ENCODE results near the gene SLC39A9. TPM values are rescaled to one million over a fixed set of nuclear protein-coding genes. Genes with fewer than 3 reads are reported as not detected.

Gene SLC39A9
- total and polyA plus RNA-seq, 2 experiments from 2014 or later: 23.7 to 36.8 TPM

GRCh38 chr14:69353168-69353567 is 45.3 kb upstream of the SLC39A9 start:
- H3K27ac ChIP-seq: no peak overlapping the region
- no peaks in the 10 kb centered on the region for H3K4me1 ChIP-seq (ENCODE audit: low read depth)
- no peaks in the 10 kb centered on the region for H3K27me3 ChIP-seq
- no peaks in the 10 kb centered on the region for H3K36me3 ChIP-seq
- DNase-seq (ENCODE audit: low read depth in 1 of 2, low spot score in 1 of 2): no peak
- TF ChIP-seq, protein P1, sequence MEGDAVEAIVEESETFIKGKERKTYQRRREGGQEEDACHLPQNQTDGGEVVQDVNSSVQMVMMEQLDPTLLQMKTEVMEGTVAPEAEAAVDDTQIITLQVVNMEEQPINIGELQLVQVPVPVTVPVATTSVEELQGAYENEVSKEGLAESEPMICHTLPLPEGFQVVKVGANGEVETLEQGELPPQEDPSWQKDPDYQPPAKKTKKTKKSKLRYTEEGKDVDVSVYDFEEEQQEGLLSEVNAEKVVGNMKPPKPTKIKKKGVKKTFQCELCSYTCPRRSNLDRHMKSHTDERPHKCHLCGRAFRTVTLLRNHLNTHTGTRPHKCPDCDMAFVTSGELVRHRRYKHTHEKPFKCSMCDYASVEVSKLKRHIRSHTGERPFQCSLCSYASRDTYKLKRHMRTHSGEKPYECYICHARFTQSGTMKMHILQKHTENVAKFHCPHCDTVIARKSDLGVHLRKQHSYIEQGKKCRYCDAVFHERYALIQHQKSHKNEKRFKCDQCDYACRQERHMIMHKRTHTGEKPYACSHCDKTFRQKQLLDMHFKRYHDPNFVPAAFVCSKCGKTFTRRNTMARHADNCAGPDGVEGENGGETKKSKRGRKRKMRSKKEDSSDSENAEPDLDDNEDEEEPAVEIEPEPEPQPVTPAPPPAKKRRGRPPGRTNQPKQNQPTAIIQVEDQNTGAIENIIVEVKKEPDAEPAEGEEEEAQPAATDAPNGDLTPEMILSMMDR (IDR thresholded peaks at IDR 0.05; ENCODE audit: low read depth, low read length): no peak
- H3K4me3 ChIP-seq: no peak overlapping the region
- no peaks in the 10 kb centered on the region for H3K9me3 ChIP-seq (ENCODE audit: low read depth)

DNA sequence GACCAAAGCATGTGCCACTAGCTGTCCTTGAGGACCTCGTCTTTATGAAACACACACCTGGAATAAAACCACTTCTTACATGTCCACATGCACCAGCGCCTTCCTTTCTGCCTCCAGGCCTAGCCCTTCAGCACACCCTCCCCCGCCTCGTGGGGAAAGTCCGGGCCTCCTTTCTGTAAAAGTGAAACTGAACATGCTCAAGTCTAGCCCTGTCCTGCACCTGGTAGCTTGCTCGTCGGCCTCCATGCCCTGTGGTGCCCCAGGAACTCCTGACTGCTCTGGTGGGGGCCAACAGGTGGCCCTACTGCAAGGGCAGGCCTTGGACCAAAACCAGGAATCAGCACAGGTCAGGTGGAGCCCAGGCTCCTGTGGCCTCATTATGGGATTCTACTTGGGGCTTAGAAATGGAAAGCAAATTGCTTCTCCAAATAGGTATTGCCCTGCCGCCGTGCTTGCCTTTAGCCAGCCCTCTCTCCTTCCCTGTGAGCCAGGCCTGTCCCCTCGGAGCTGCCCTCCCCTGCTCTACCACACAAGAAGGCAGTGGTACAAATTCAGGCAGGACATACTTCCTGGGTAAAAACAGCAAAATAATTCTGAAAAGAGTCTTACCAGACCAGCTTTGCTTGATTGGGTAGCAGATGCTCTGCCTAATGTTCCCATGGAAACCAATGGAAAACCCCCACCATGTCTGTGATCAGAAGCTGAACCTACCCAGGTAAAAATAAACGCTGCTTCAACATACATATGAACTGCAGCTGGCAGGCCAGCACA is 43.9 kb upstream of the SLC39A9 start:
- H3K9me3 ChIP-seq (ENCODE audit: low read depth): no peaks in the 10 kb centered on the region
- H3K4me1 ChIP-seq (ENCODE audit: low read depth): no peaks in the 10 kb centered on the region
- no peak overlapping the region for H3K4me3 ChIP-seq
- H3K36me3 ChIP-seq: no peaks in the 10 kb centered on the region
- H3K27me3 ChIP-seq: no peaks in the 10 kb centered on the region
- no peak overlapping the region for H3K27ac ChIP-seq
- DNase-seq (ENCODE audit: low read depth in 1 of 2, low spot score in 1 of 2): no peak
- TF ChIP-seq, protein P1 (IDR thresholded peaks at IDR 0.05; ENCODE audit: low read depth, low read length): no peak

DNA sequence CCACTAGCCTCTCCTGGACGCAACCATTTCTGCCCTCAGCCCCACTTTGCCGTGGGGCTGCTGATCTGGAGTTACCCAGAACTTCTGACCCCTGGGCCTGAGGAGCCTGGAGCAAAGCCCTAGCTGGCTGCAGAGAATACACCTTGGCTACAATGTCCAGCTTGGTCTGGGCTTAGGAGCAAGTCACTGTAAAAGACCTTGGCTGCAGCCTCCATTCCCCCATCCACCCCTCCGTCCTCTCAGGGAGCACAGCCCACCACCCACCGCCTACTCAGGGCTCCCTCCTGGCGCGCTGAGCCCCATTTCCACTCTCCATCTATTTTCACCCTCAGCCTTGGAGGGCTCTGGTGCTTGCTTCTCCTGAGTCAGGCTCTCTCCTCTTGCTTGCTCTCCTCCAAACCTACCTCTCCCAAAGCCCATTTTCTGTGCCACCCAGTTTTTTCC is 43.3 kb upstream of the SLC39A9 start:
- no peaks in the 10 kb centered on the region for H3K36me3 ChIP-seq
- H3K4me3 ChIP-seq: no peak overlapping the region
- H3K9me3 ChIP-seq (ENCODE audit: low read depth): no peaks in the 10 kb centered on the region
- H3K27me3 ChIP-seq: no peaks in the 10 kb centered on the region
- no peaks in the 10 kb centered on the region for H3K4me1 ChIP-seq (ENCODE audit: low read depth)
- DNase-seq (ENCODE audit: low read depth in 1 of 2, low spot score in 1 of 2): no peak
- no peak overlapping the region for H3K27ac ChIP-seq
- TF ChIP-seq, protein P1 (IDR thresholded peaks at IDR 0.05; ENCODE audit: low read depth, low read length): no peak

DNA sequence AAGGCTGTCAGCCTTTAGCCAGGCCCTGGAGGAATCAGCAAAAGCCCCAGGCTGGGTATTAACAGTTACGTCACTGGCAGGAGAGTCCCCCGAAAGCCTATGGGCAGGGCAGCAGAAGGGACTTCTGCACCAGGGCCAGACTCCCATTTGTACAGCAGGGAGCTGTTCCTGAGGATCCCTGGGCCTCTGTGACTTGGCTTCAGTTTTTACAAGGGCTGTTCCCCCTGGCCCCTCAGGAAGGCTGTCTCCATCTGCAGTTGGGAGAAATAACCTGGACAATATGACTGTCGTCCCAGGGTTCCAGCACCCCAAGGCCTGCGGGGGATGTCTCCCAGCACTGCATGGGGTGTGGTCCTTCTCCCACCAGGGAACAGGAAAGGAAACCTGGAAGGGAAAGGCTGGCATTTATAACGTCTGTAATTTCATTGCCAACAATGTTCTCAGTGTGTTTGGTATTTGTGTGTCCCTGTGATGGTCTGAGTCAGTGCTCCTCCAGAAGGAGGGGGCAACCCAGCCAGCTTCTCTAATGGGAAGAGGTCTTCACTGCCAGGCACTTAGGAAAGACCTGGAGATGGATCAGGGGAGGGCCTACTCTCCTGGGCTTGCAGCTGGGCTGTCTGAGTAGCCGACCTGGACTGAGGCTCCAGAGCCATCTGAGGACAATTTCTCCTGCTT is 42.7 kb upstream of the SLC39A9 start:
- DNase-seq (ENCODE audit: low read depth in 1 of 2, low spot score in 1 of 2): peak in 1 of 2 donors; percentile 25
- TF ChIP-seq, protein P1 (IDR thresholded peaks at IDR 0.05; ENCODE audit: low read depth, low read length): no peak
- Histone ChIP-seq H3K4me3 (no peak overlapping the region), H3K9me3 (ENCODE audit: low read depth) (no peaks in the 10 kb centered on the region), H3K36me3 (no peaks in the 10 kb centered on the region), H3K27me3 (no peaks in the 10 kb centered on the region), H3K4me1 (ENCODE audit: low read depth) (no peaks in the 10 kb centered on the region), H3K27ac (no peak overlapping the region)

DNA sequence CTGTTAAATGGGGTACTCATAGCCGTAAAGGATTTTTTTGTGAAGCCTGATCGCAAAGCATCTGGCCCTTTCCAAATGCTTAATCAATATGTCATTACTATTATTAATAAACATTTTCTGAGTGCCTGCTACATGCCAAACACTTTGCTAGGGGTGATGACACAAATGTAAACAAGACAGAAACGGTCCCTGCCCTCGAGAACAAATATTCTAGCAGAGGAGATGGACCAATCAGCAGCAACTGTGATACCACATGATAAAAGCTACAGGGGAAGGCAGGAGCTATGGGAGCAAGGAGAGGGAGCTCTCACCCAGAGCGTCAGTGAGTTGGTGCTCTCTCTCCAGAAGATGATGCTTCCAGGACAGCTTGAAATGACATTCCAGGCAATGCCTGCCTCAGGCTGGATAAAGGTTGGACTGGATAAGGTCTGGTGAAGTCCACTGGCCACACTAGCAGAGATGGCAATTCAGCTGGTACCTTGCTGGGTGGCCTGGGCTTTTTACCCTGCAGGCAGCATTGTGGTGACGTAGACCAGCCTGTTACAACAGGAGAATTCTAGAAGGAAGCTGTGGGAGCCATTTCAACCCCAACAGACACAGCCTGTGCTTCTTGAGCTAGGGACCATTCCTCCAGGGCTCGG is 41.5 kb upstream of the SLC39A9 start:
- H3K27me3 ChIP-seq: no peaks in the 10 kb centered on the region
- no peaks in the 10 kb centered on the region for H3K4me1 ChIP-seq (ENCODE audit: low read depth)
- H3K9me3 ChIP-seq (ENCODE audit: low read depth): no peaks in the 10 kb centered on the region
- DNase-seq (ENCODE audit: low read depth in 1 of 2, low spot score in 1 of 2): no peak
- H3K36me3 ChIP-seq: no peaks in the 10 kb centered on the region
- no peak overlapping the region for H3K27ac ChIP-seq
- TF ChIP-seq, protein P1 (IDR thresholded peaks at IDR 0.05; ENCODE audit: low read depth, low read length): no peak
- H3K4me3 ChIP-seq: no peak overlapping the region

Data from cardiac muscle cell (in vitro differentiated cells and primary cell).